Iris pigment epithelial cell (primary cell): ENCODE results near the gene SIAH1.
A peak's percentile ranks its signal among the peaks of the same experiment; 100 is the strongest.
"Not testable (repeated sequence)": the region's sequence is repeated elsewhere in the genome, so short reads cannot be mapped to it uniquely, and the experiment has no call there.

ENCODE experiments used
- DNase-seq: peaks from one replicate; pipeline ENCODE4 v3.0.0-alpha.2; 2011; ENCODE audit warnings: low read depth

SIAH1 gene

GRCh38 chr16:48332978-48333377 lies 52.2 kb downstream of the SIAH1 start:
- DNase-seq = no peak

- DNase-seq = no peak
Measured at GRCh38 chr16:48330841-48331192, 54.4 kb downstream of the SIAH1 start.

- DNase-seq = peak; percentile 38
Measured at GRCh38 chr16:48330189-48330840, 54.9 kb downstream of the SIAH1 start.

GRCh38 chr16:48329138-48329537 lies 56.1 kb downstream of the SIAH1 start:
- DNase-seq = no peak

- DNase-seq = no peak
Measured at GRCh38 chr16:48326915-48327314, 58.3 kb downstream of the SIAH1 start.

- DNase-seq = no peak
Measured at GRCh38 chr16:48323783-48324775, 61.1 kb downstream of the SIAH1 start.

- DNase-seq = peak; percentile 81
Measured at GRCh38 chr16:48321317-48322036, 63.7 kb downstream of the SIAH1 start.

- peak; percentile 65 for DNase-seq
Measured at GRCh38 chr16:48318630-48319029, 66.6 kb downstream of the SIAH1 start.

- peak; percentile 87 for DNase-seq
Measured at GRCh38 chr16:48317614-48318315, 67.4 kb downstream of the SIAH1 start.

- DNase-seq = no peak
Measured at GRCh38 chr16:48317026-48317425, 68.2 kb downstream of the SIAH1 start.

GRCh38 chr16:48313905-48314304 lies 71.3 kb downstream of the SIAH1 start:
- DNase-seq = not testable (repeated sequence)

GRCh38 chr16:48310908-48311641 lies 74.1 kb downstream of the SIAH1 start:
- DNase-seq = peak; percentile 22
